A673 (cell line): ENCODE data around the gene TGM6.

Experiments
- CTCF ChIP-seq: fragments of 300-800, 200-600 bp; sonication (generic); conservative IDR thresholded peaks from 2 replicates; pipeline ENCODE4 v1.5.1; 2017; ENCODE audit warnings: low read depth, mild to moderate bottlenecking, antibody characterized with exemption, low read length, moderate library complexity, mixed read lengths
- EZH2 ChIP-seq: fragments of 200-600 bp; sonication (generic); IDR thresholded peaks from 2 replicates; pipeline ENCODE4 v1.6.1; 2017; ENCODE audit warnings: borderline replicate concordance, low read depth, mild to moderate bottlenecking, mixed read lengths, antibody characterized with exemption, low read length; ENCODE audit not compliant: poor library complexity, severe bottlenecking

GRCh38 chr20:2396241-2396814 lies 15.6 kb downstream of the TGM6 start:
- TF ChIP-seq CTCF = no peak
- TF ChIP-seq EZH2 = no peak
